HG02763 (cell line): ENCODE results near the gene HPCAL1.

Source experiments
- ATAC-seq: cut with Tn5 transposase; IDR thresholded peaks from one replicate; pipeline ENCODE4 v1.9.1; 2021; ENCODE audit warnings: mild to moderate bottlenecking, moderate library complexity; ENCODE audit not compliant: unreplicated experiment

HPCAL1 gene

GRCh38 chr2:10332402-10333246 lies 29.9 kb downstream of the HPCAL1 start:
- ATAC-seq = no peak

GRCh38 chr2:10333247-10333613 lies 30.5 kb downstream of the HPCAL1 start:
- no peak for ATAC-seq

GRCh38 chr2:10333966-10334365 lies 31.3 kb downstream of the HPCAL1 start:
- ATAC-seq = no peak

GRCh38 chr2:10335046-10335840 lies 32.5 kb downstream of the HPCAL1 start:
- no peak for ATAC-seq

GRCh38 chr2:10336283-10336682 lies 33.6 kb downstream of the HPCAL1 start:
- ATAC-seq = no peak

GRCh38 chr2:10337449-10338269 lies 35.0 kb downstream of the HPCAL1 start:
- ATAC-seq = no peak

- no peak for ATAC-seq
Measured at GRCh38 chr2:10338270-10339188, 35.8 kb downstream of the HPCAL1 start.

- no peak for ATAC-seq
Measured at GRCh38 chr2:10339647-10340592, 37.2 kb downstream of the HPCAL1 start.

GRCh38 chr2:10340593-10340975 lies 37.9 kb downstream of the HPCAL1 start:
- ATAC-seq = no peak

GRCh38 chr2:10341193-10341592 lies 38.5 kb downstream of the HPCAL1 start:
- no peak for ATAC-seq

GRCh38 chr2:10342245-10342951 lies 39.7 kb downstream of the HPCAL1 start:
- ATAC-seq = no peak

GRCh38 chr2:10343191-10343590 lies 40.5 kb downstream of the HPCAL1 start:
- ATAC-seq = no peak

GRCh38 chr2:10343658-10344057 lies 41.0 kb downstream of the HPCAL1 start:
- no peak for ATAC-seq

- no peak for ATAC-seq
Measured at GRCh38 chr2:10344105-10345066, 41.7 kb downstream of the HPCAL1 start.

- no peak for ATAC-seq
Measured at GRCh38 chr2:10345126-10345525, 42.4 kb downstream of the HPCAL1 start.

GRCh38 chr2:10345813-10346212 lies 43.1 kb downstream of the HPCAL1 start:
- ATAC-seq = no peak

GRCh38 chr2:10346929-10347561 lies 44.3 kb downstream of the HPCAL1 start:
- no peak for ATAC-seq
